ENCODE measurements around the gene GMEB2.

Gene GMEB2

DNA sequence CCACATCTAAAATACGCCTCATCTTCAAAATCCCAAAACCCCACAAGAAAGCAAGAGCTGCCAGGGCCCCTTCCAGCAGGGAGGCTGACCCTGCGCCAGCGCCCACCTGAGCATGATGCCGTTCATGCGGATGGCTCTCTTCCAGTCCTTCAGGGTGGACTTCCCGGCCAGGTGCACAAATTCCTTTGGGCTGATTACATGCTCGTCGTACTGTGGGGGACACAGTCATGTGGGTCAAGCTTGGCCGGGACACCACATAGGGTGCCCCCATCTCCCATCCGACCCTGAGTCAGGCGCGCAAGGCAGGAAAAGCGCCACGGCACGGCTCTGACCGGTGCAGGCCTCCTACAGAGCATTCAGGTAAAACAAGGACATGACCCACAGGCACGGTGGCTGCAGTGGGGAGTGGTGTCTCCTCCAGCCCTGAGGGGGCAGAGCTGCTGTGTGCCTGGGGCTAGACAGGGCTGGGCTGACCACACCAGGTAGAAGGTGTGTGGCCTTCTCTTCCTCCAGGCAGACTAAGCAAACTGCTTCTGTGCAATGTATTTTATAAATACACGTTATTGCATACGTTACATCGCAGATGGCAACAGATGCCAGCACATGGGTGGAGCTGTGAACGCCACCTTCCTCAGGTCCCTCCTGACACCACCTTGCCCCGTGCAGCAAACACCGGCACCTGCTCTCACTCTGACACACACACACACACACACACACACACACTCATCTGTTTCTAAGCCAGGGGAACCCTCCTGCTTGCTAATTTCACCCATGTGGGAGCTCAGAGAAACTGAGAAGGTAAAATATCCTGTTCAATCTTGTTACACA lies 29.0 kb downstream of the GMEB2 start:
- TF ChIP-seq, protein P1, sequence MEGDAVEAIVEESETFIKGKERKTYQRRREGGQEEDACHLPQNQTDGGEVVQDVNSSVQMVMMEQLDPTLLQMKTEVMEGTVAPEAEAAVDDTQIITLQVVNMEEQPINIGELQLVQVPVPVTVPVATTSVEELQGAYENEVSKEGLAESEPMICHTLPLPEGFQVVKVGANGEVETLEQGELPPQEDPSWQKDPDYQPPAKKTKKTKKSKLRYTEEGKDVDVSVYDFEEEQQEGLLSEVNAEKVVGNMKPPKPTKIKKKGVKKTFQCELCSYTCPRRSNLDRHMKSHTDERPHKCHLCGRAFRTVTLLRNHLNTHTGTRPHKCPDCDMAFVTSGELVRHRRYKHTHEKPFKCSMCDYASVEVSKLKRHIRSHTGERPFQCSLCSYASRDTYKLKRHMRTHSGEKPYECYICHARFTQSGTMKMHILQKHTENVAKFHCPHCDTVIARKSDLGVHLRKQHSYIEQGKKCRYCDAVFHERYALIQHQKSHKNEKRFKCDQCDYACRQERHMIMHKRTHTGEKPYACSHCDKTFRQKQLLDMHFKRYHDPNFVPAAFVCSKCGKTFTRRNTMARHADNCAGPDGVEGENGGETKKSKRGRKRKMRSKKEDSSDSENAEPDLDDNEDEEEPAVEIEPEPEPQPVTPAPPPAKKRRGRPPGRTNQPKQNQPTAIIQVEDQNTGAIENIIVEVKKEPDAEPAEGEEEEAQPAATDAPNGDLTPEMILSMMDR (conservative IDR thresholded peaks at IDR 0.05; ENCODE audit: low read depth, low read length): no peak
- Histone ChIP-seq H3K4me3 (IDR thresholded peaks at IDR 0.05; ENCODE audit: insufficient read depth, low read depth, low read length) (no peak overlapping the region), H3K79me2 (ENCODE audit: insufficient read depth, low read depth) (no peaks in the 10 kb centered on the region), H2AFZ (ENCODE audit: low read depth) (no peak overlapping the region), H3K27ac (no peak overlapping the region), H3K4me2 (no peak overlapping the region), H3K9ac (no peak overlapping the region), H3K36me3 (ENCODE audit: insufficient read depth) (peaks cover 7% of the 10 kb centered on the region; the same call in 1 of the 2 replicates), H3K27me3 (ENCODE audit: insufficient read depth, low read depth) (no peaks in the 10 kb centered on the region), H3K4me1 (ENCODE audit: low read depth, poor library complexity, severe bottlenecking) (no peaks in the 10 kb centered on the region), H4K20me1 (ENCODE audit: insufficient read depth) (no peaks in the 10 kb centered on the region)

DNA sequence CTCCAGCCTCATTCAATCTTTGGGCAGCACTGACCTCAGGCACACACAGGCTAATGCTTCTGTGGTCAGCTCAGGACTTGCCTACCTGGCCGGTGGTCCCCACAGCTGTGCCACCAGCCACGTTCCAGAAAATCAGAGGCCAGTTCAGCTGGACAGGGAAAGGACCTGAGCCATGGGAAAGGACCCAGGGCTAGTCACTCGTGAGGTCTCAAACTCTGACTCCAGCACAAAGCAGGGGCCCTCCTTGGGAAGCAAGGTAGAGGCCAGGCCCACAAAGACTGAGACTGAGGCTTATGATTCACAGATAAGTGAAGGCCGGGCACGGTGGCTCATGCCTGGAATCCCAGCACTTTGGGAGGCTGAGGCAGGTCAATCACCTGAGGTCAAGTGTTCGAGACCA lies 30.5 kb downstream of the GMEB2 start:
- H3K27ac ChIP-seq: no peak overlapping the region
- H3K9ac ChIP-seq: no peak overlapping the region
- no peaks in the 10 kb centered on the region for H3K27me3 ChIP-seq (ENCODE audit: insufficient read depth, low read depth)
- no peak overlapping the region for H3K4me3 ChIP-seq (IDR thresholded peaks at IDR 0.05; ENCODE audit: insufficient read depth, low read depth, low read length)
- TF ChIP-seq, protein P1 (conservative IDR thresholded peaks at IDR 0.05; ENCODE audit: low read depth, low read length): no peak
- H4K20me1 ChIP-seq (ENCODE audit: insufficient read depth): no peaks in the 10 kb centered on the region
- H3K36me3 ChIP-seq (ENCODE audit: insufficient read depth): 0 out of 2 replicates have a peak, but pooled peaks cover 3% of the 10 kb centered on the region
- no peak overlapping the region for H3K4me2 ChIP-seq
- H3K79me2 ChIP-seq (ENCODE audit: insufficient read depth, low read depth): no peaks in the 10 kb centered on the region
- H2AFZ ChIP-seq (ENCODE audit: low read depth): no peak overlapping the region
- H3K4me1 ChIP-seq (ENCODE audit: low read depth, poor library complexity, severe bottlenecking): no peaks in the 10 kb centered on the region

DNA sequence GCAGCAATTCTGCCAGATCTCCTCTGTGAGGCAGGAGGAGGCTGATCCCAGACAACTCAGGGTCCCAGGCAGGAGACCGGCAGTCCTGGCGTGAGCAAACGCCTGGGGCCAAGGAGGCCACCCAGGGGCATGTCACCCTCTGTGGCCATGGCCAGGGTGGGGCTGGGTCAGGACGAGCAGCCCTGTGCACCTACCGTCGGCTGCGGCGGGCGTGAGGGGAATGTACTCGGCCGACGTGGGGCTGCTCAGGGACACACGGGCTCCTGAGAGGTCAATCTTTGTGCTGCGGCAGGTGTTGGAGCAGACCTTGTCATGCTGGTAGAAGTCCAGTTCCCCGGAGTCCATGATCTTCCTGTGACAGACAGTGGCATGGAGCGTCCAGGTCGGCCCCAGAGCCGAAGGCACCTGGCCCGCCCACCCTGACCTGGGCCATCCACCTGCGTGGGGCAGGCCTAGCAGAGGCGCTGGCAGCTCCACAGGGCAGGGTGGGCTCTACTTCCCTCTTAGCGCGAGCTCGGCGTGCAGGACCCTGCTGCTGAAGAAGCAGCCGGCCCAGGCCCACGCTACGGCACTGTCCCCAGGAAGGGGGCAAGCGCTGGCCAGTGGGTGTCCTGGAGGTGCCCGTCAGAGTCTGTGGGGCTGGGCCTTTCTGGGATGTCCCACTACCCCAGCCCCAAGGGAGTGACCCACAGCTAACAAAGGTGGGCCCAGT lies 31.3 kb downstream of the GMEB2 start:
- TF ChIP-seq, protein P1 (conservative IDR thresholded peaks at IDR 0.05; ENCODE audit: low read depth, low read length): no peak

DNA sequence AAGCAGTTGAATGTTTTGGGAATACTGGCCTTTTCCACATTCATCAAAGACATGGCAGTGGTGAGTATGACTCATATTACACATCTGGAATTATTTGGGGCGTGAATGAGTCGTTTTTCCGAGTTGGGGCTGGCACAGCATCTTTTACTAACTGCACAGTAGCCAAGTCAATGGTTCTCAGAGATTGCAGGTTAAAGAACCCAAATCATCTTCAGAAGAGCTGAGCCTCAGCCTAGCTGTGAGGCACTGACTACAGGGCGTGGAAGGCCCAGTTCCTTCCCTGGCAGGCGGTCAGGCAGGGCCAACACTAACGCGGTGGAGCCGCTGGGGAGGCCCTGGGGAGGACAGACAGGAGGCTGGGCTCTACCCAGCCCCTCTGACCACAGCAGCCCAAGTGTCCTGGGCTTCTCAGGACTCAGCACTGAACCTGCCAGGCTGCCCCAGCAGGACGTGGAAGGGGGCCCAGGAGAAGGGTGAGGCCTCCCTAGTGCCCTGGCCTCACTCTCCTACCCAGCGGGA lies 32.8 kb downstream of the GMEB2 start:
- Histone ChIP-seq H4K20me1 (ENCODE audit: insufficient read depth) (no peaks in the 10 kb centered on the region), H3K4me3 (IDR thresholded peaks at IDR 0.05; ENCODE audit: insufficient read depth, low read depth, low read length) (no peak overlapping the region), H3K79me2 (ENCODE audit: insufficient read depth, low read depth) (no peaks in the 10 kb centered on the region), H2AFZ (ENCODE audit: low read depth) (no peak overlapping the region), H3K4me1 (ENCODE audit: low read depth, poor library complexity, severe bottlenecking) (no peaks in the 10 kb centered on the region), H3K4me2 (no peak overlapping the region), H3K27me3 (ENCODE audit: insufficient read depth, low read depth) (no peaks in the 10 kb centered on the region), H3K9ac (no peak overlapping the region), H3K27ac (no peak overlapping the region), H3K36me3 (ENCODE audit: insufficient read depth) (no peaks in the 10 kb centered on the region)
- TF ChIP-seq, protein P1 (conservative IDR thresholded peaks at IDR 0.05; ENCODE audit: low read depth, low read length): no peak

More for the DNA sequence above, 31.3 kb downstream of the GMEB2 start:
- Histone ChIP-seq H3K27me3 (ENCODE audit: insufficient read depth, low read depth) (no peaks in the 10 kb centered on the region), H2AFZ (ENCODE audit: low read depth) (no peak overlapping the region), H3K9ac (no peak overlapping the region), H3K27ac (no peak overlapping the region), H3K4me3 (IDR thresholded peaks at IDR 0.05; ENCODE audit: insufficient read depth, low read depth, low read length) (no peak overlapping the region), H3K36me3 (ENCODE audit: insufficient read depth) (no peaks in the 10 kb centered on the region), H3K4me1 (ENCODE audit: low read depth, poor library complexity, severe bottlenecking) (no peaks in the 10 kb centered on the region), H4K20me1 (ENCODE audit: insufficient read depth) (no peaks in the 10 kb centered on the region), H3K4me2 (no peak overlapping the region), H3K79me2 (ENCODE audit: insufficient read depth, low read depth) (no peaks in the 10 kb centered on the region)

All from KMS-11 (cell line).